OCI-LY1 (cell line): ENCODE results near the gene DROSHA.
"Not testable (repeated sequence)": the region's sequence is repeated elsewhere in the genome, so short reads cannot be mapped to it uniquely, and the experiment has no call there.

Experiments used
- CTCF ChIP-seq: fragments of 200-600 bp; sonication (generic), shearing (Covaris generic); IDR thresholded peaks from 2 replicates; pipeline ENCODE4 v1.5.1; 2017; ENCODE audit warnings: mild to moderate bottlenecking, antibody characterized with exemption, low read length, moderate library complexity, mixed read lengths
- EZH2 ChIP-seq: fragments of 200-600 bp; sonication (generic), shearing (Covaris generic); IDR thresholded peaks from 2 replicates; pipeline ENCODE4 v1.8.0; 2017; ENCODE audit warnings: borderline replicate concordance, mixed run types, mild to moderate bottlenecking, antibody characterized with exemption, low read length, moderate library complexity, mixed read lengths

GRCh38 chr5:31566362-31566761 lies 34.5 kb upstream of the DROSHA start:
- not testable (repeated sequence) for TF ChIP-seq CTCF, EZH2
